T-helper 9 cell (primary cell): Measurements from ENCODE around the gene PIEZO1.

Experiments
- DNase-seq: peaks from one replicate; pipeline ENCODE4 v3.0.0-alpha.2; 2020

Gene PIEZO1

GRCh38 chr16:88764913-88765349 lies 20.1 kb downstream of the PIEZO1 start:
- no peak for DNase-seq

GRCh38 chr16:88764080-88764479 lies 20.9 kb downstream of the PIEZO1 start:
- DNase-seq = no peak

- no peak for DNase-seq
Measured at GRCh38 chr16:88763502-88764053, 21.4 kb downstream of the PIEZO1 start.

- no peak for DNase-seq
Measured at GRCh38 chr16:88762941-88763340, 22.1 kb downstream of the PIEZO1 start.

DNA sequence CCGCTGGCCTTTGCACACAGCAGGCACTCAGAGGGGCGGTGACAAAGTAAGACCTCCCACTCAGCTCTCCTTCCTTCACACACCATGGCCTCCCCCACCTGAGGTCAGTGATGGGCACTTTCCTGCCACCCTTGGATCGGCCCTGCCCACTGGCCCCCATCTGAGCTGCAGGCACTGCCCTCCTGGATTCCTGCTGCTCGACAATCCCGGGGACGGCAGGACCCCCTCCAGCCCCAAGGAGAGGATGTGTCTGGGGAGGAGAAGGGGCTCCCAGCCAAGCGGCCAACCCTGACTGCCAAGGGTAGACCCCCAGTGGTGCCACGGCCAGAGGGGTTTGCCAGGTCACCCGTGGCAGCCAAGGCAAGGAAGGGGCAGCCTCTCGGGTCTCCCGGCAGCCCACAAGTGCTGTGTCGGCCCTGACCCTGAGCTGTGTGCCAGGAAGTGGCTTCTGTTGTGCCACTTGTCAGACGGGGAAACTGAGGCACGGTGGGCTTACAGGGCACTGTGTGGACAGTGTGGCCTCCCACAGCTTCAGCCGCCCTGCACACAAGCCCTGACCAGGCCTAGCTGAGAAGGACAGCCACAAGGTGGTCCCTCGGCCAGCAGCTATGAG lies 22.7 kb downstream of the PIEZO1 start:
- DNase-seq = no peak

GRCh38 chr16:88761830-88762229 lies 23.2 kb downstream of the PIEZO1 start:
- no peak for DNase-seq

DNA sequence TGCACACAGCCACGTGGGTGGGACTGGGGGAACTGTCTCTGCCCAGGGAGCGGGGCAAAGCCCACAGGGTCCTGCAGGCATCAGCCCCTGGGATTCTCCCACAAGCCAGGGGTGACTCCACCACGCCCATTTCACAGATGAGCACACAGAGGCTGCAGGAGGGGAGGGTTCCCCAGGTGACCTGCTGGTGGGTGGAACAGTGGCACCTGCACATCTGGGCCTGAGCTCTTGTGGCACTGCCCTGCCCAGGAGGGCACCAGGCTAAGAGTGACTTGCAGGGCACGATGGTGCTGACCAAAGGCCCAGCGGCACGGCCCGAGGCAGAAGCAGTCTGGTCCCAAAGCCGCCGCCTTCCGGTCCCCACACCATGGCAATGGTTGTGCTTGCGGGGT lies 23.9 kb downstream of the PIEZO1 start:
- no peak for DNase-seq

- DNase-seq = no peak
Measured at GRCh38 chr16:88760424-88761142, 24.4 kb downstream of the PIEZO1 start.

GRCh38 chr16:88759976-88760350 lies 25.1 kb downstream of the PIEZO1 start:
- no peak for DNase-seq

- peak; percentile 51 for DNase-seq
Measured at GRCh38 chr16:88759245-88759975, 25.6 kb downstream of the PIEZO1 start.

DNA sequence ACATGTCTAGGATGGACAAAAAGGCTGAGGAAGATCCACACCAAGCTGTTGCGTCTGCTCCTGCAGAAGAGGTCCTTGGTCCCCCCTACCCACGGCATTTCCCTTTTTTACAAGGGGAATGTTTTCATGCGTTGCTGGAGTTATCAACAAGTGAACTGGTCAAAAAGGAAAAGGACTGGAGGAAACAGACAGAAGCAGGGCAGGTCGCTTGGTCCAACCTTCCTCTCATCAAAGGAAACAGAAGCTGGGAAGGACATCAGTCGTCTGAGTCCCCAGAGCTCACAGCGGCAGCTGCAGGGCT lies 26.1 kb downstream of the PIEZO1 start:
- DNase-seq = no peak

DNA sequence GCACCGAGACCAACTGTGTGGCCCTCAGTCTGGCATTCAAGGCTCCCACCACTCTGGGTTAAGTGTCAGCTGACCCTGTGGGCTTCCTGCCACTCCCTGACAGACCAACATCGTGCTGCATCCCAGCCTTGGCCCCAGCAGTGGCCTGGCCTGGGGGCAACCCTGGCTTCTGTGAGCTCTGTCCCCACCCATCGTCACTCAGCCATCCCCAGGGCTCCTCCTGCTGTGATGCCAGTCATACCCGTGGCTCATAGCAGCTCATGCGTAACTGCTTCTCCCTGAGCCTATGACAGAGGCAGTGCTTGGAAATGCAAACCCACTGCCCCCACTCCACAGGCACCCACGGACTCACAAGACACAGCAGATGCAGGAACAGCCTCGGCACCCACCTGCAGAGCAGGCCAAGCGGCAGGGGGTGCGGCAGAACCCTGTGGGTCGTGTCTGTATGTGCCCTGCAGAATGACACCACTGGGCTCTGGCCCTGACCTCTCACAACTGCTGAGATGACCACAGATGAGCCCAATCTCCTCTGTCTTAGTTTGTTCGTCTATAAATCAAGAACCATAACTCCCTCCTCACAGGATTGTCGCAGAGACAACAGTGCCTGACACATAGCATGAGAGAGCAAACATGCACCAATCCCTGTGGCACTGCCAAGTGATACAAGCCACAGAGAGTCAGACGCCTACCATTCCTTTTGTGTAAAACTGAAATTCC lies 26.6 kb downstream of the PIEZO1 start:
- no peak for DNase-seq

DNA sequence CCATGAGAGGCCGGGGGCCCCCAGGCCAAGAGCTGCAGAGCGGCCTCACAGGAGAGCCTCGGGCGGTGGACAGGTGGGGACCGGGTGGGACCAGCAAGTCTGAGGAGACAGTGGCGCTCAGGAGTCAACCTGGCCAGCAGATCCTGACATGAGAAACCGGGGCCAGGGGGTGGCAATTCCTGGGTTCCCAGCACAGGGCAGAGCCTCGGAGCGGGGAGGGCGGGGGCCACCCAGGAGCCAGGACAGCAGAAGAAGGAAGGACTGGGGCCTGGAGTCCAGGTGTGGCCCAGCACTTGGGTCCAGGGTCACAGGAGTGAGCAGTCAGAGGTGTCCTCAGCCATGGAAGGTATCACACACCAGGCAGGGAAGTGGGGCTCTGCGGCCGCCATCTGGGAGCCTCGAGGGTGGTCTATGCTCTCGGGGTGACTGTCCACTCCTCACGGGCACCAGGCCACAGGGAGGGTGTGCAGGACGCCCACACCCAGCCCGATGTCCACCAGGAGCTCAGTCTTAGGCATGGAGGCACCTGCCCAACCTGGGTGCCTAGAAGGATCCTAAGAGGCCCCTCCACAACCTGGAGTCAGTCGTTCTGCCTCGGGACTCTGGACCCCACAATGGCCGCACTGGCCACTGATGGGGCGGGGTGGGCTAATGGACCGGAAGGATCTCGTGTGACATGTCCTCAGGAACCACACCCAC lies 29.1 kb downstream of the PIEZO1 start:
- no peak for DNase-seq

- DNase-seq = no peak
Measured at GRCh38 chr16:88754912-88755744, 29.9 kb downstream of the PIEZO1 start.

- DNase-seq = no peak
Measured at GRCh38 chr16:88754109-88754911, 30.7 kb downstream of the PIEZO1 start.

DNA sequence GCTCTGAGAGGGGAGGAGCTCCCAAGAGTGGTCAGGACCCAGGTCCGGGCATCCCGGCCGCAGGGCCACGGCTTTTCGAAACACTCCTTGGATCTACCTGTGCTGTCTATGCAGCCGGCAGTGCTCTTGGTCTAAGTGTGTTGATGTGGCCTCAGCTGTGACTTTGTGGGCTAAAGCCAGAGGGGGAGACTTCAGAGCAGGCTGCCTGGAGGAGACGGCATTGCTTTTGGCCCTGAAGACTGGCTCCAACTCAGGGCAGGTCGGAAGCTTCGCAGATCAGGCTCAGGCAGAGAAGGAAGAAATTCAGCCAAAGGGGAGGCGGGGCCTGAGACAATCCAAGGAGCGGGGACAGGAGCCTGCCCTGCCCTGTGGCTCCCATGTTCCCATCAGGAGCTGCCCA lies 31.4 kb downstream of the PIEZO1 start:
- DNase-seq = no peak

GRCh38 chr16:88753191-88753590 lies 31.8 kb downstream of the PIEZO1 start:
- DNase-seq = no peak

DNA sequence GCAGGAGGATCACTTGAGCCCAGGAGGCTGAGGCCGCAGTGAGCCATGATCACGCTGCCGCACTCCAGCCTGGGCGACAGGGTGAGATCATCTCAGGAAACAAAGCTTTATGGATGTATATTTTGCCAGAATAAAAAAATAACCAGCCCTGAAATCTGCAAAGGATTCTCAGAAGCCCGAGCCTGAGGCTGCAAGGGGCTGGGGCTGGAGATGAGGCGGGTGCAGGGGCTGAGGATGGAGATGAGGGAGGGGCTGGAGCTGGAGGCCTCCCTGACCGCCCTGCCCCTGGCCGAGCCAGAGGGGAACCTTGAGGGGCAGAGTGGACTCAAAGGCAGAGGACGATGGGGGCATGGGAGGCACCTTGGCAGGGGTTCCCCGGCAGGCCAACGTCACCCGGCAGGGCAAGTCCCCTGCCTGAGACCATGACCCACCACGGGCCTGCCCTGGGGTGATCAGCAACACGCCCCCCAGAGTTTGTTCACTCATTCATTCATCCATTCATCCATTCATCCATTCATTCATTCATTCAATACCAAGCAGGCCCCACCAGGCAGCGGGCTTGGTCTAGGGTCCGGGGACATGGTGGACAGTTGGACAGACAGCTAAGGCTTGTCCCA lies 32.5 kb downstream of the PIEZO1 start:
- DNase-seq = no peak

DNA sequence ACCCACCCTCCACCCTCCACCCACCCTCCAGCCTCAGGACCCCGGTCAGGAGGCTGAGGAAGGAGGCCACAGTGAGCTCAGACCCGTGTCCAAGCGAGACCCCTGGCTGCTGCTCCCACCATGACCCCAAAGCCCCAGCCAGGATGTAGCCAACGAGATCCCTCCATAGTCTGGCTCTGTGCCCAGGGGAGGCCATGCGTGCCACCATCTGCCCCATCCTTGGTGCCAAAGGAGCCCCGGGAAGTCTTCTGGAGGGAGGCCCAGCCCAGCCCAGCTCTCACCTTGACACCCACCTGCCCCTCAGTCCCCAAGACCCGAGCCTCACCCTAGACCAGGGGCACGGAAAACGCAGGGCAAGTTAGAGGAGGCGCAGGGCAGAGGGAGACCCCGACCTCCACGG lies 34.2 kb downstream of the PIEZO1 start:
- DNase-seq = no peak

GRCh38 chr16:88749358-88749757 lies 35.7 kb downstream of the PIEZO1 start:
- no peak for DNase-seq
